DMS153 treated with DMSO at 0.1 percent for 48 hours (cell line): ENCODE data around the gene CDK12.

ENCODE experiments used
- DNase-seq: peaks from one replicate; lab custom pipeline; 2025; ENCODE audit not compliant: unreplicated experiment; lab: John Stamatoyannopoulos, UW

CDK12 gene

DNA sequence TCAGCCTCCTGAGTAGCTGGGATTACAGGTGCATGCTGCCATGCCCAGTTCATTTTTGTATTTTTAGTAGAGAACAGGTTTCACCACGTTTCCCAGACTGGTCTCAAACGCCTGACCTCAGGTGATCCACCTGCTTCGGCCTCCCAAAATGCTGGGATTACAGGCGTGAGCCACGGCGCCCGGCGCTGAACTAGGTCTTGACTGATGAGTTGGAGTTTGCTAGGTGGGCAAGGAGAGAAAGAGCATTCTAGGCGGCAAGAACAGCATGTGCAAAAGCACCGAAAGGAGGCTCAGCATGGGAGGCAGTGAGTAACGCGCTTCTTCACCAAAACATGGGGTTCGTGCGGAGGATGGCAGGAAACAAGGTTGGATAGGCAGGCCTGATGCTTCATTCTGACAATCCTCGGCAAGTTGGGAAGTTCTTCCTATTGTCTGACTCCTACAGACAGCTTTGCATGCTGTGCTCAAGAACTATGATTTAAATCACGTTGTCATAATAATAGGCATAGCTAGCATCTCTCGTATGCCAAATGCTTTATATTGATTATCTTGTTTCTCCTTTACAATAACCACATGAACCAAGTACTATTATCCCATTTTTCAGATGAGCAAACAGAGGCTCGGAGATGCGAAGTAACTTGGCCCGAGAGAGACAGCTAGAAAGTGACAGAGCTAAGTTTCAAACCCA, 119.9 kb downstream of the CDK12 start:
- no peak for DNase-seq

DNA sequence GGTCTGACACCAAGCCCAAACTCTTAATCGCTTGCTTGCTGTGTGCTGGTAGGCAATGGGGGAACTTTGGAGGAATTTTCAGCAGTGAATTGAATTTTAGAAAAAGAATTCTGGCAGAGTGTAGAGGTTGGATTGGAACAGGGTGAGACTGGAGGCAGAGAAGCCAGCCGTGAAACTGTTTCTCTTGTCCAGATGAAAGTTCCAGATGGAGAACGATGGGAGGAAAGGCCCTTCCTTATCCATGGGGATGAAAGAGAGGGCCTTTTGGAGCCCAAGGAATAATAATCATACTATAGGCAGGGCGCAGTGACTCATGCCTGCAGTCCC, 120.4 kb downstream of the CDK12 start:
- DNase-seq, result no peak

DNA sequence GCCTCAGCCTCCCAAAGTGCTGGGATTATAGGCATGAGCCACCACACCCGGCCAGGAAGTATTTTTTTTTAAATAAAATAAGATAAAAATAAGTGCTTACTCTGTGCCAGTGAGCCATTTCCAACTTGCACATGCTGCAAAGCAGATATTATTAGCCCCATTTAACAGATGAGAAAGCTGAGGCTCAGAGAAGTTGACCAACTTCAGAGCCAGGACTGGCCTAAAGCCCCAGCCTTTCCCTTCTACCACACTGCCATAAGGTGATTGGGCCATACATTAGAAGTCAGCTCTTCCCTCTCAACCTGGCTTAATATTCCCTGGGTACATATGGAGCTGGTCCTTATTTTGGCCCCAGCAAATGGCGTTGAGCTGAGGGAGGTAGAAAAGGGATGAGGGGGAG, 121.4 kb downstream of the CDK12 start:
- DNase-seq, result no peak
